Mesodermal cell (in vitro differentiated cells): ENCODE measurements around the gene NFKBIA.
A peak's percentile ranks its signal among the peaks of the same experiment; 100 is the strongest.
"Not testable (repeated sequence)": the region's sequence is repeated elsewhere in the genome, so short reads cannot be mapped to it uniquely, and the experiment has no call there.

Source experiments
- H3K27ac ChIP-seq: 2 replicates; pipeline ENCODE4 v1.7.0; 2013; ENCODE audit warnings: mild to moderate bottlenecking, low read depth, low read length, moderate library complexity; ENCODE audit not compliant: severe bottlenecking
- H3K36me3 ChIP-seq: 2 replicates; pipeline ENCODE4 v1.7.1; 2013; ENCODE audit warnings: mild to moderate bottlenecking, low read length, moderate library complexity; ENCODE audit not compliant: control insufficient read depth, insufficient read depth
- H3K4me1 ChIP-seq: one replicate; pipeline ENCODE4 v1.7.1; 2013; ENCODE audit warnings: mild to moderate bottlenecking, low read length; ENCODE audit not compliant: insufficient read depth, control insufficient read depth, poor library complexity, severe bottlenecking
- H3K4me3 ChIP-seq: 2 replicates; pipeline ENCODE4 v1.7.0; 2013; ENCODE audit warnings: low read length, control low read depth, mild to moderate bottlenecking; ENCODE audit not compliant: insufficient read depth, poor library complexity, severe bottlenecking; ENCODE audit errors: extremely low read depth
- H3K9me3 ChIP-seq: 2 replicates; pipeline ENCODE4 v1.7.1; 2013; ENCODE audit warnings: mild to moderate bottlenecking, low read length, moderate library complexity; ENCODE audit not compliant: control insufficient read depth
- WGBS, 2 experiments: methylation state at CpG; one replicate each; pipeline ENCODE4 v1.1.5; 2013; ENCODE audit warnings: missing lambda C conversion rate in 2 of 2; ENCODE audit not compliant: insufficient coverage in 2 of 2; 5-methylcytosine and 5-hydroxymethylcytosine counted together

Gene NFKBIA

DNA sequence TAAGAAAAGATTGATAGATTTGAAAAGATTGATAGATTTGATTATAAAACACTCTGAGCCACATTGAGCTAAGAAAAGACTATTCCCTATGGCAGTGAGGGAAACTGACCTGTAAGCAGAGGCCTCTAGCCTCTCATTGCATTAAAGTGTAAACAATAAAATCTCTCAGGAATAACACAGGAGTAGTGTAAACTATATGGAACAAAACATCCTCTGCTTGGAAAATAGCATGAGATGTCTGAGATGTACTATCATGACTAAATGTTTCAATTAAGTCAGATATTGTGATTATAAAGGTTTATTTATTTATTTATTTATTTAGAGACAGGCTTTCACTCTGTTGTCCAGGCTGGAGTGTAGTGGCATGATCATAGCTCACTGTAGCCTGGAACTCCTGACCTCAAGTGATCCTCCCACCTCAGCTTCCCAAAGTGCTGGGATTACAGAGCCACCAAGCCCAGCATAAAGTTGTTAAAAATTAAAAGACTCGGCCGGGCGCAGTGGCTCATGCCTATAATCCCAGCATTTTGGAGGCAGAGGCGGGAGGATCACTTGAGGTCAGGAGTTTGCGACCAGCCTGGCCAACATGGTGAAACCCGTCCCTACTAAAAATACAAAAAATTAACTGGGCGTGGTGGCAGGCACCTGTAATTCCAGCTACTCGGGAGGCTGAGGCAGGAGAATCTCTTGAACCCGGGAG is 25.2 kb downstream of the NFKBIA start:
- not testable (repeated sequence) for H3K9me3 ChIP-seq
- 78 to 88% methylated on average over 7 to 8 of the region's 9 CpGs for WGBS, 2 experiments

DNA sequence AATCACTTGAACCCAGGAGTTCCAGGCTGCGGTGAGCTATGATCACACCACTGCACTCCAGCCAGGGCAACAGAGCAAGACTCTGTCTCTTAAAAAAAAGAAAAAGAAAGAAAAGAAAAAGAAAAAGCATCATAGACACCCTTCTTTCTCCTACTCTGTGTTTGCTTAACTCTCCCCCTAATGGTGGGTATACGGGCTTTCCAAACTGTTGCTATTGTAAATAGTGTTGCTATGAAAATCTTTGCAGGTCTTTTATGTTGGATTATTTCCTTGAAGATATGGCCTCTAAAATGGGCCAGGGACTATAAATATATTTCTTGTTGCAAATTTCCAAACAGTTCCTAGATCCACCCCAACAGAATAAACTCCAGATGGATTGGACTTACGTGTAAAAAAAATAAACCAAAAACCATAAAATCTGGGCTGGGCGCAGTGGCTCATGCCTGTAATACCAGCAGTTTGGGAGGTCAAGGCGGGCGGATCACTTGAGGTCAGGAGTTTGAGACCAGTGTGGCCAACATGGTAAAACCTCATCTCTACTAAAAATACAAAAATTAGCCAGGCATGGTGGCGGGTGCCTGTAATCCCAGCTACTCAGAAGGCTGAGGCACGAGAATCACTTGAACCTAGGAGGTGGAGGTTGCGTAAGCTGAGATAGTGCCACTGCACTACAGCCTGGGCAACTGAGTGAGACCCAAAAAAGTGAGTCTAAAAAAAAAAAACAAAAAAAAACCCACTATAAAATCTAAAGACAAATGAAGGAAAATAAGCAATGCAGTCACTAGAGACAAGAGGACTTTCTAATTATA is 25.9 kb downstream of the NFKBIA start:
- H3K4me3 ChIP-seq, result no peak overlapping the region
- 93 to 100% methylated on average over 2 to 5 of the region's 9 CpGs for WGBS, 2 experiments

More for the DNA sequence above, 25.2 kb downstream of the NFKBIA start:
- not testable (repeated sequence) for H3K36me3 ChIP-seq, H3K4me1 ChIP-seq, H3K4me3 ChIP-seq, H3K27ac ChIP-seq

DNA sequence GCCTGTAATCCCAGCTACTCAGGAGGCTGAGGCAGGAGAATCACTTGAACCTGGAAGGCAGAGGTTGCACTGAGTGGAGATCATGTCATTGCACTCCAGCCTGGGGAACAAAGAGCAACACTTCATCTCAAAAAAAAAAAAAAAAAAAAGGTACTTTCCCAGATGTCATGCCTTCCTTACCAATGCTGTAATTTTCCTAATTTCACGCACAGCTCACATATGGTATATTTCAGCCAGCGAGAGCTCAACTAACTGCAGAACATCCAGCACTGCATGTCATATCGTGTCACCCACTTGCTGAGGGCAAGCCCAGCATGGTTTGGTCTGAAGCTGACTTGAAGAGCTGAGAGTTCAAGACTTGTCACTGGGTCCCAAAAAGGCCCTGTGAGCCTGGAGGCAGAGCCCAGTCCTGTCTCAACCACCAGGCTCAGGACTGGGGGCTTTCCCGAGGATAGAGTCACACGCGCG is 29.0 kb downstream of the NFKBIA start:
- peaks cover 8% of the 10 kb centered on the region for H3K4me1 ChIP-seq
- H3K27ac ChIP-seq, result no peak overlapping the region
- H3K36me3 ChIP-seq, result no peaks in the 10 kb centered on the region
- no peak overlapping the region for H3K4me3 ChIP-seq
- H3K9me3 ChIP-seq, result peaks cover 9% of the 10 kb centered on the region
- 92 to 100% methylated on average over 2 to 3 of the region's 7 CpGs for WGBS, 2 experiments

More for the DNA sequence above, 25.9 kb downstream of the NFKBIA start:
- H3K9me3 ChIP-seq, result no peaks in the 10 kb centered on the region
- H3K36me3 ChIP-seq, result no peaks in the 10 kb centered on the region
- peaks cover 8% of the 10 kb centered on the region for H3K4me1 ChIP-seq
- no peak overlapping the region for H3K27ac ChIP-seq

DNA sequence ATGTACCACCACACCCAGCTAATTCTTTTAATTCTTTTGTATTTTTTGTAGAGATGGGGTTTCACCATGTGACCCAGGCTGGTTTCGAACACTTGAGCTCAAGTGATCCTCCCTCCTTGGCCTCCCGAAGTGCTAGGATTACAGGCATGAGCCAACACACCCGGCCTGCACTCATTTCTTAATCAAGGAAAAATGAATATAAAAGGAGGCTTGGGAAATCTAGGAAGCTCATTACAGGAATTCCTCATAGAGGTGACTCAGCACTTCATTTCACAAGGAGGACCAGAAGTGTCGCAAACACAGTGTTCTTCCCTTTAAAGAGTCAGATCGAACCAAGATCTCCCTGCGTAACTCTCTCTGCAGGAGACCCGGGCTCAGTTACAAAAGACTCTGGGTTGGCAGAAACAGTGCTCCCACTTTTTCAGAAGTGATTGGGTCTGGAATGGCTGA is 30.3 kb downstream of the NFKBIA start:
- Histone ChIP-seq H3K9me3 (peaks cover 9% of the 10 kb centered on the region), H3K36me3 (no peaks in the 10 kb centered on the region), H3K27ac (peak overlapping the region; percentile 62), H3K4me1 (peaks cover 8% of the 10 kb centered on the region), H3K4me3 (no peak overlapping the region)
- WGBS, 2 experiments, result 76 to 79% methylated on average over 5 to 6 of the region's 7 CpGs

DNA sequence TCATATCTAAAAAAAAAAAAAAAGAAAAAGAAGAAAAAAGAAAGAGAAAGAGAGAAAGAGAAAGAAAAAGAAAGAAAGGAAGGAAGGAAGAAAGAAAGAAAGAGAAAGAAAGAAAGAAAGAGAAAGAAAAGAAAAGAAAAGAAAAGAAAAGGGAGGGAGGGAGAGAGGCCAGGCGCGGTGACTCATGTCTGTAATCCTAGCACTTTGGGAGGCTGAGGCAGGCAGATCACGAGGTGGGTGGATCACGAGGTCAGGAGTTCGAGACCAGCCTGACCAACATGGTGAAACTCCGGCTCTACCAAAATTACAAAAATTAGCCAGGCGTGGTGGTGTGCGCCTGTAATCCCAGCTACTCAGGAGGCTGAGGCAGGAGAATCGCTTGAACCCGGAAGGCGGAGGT is 31.3 kb downstream of the NFKBIA start:
- 98 to 99% methylated on average over 8 of the region's 11 CpGs for WGBS, 2 experiments
- not testable (repeated sequence) for H3K36me3 ChIP-seq
- H3K4me1 ChIP-seq, result peaks cover 13% of the 10 kb centered on the region

DNA sequence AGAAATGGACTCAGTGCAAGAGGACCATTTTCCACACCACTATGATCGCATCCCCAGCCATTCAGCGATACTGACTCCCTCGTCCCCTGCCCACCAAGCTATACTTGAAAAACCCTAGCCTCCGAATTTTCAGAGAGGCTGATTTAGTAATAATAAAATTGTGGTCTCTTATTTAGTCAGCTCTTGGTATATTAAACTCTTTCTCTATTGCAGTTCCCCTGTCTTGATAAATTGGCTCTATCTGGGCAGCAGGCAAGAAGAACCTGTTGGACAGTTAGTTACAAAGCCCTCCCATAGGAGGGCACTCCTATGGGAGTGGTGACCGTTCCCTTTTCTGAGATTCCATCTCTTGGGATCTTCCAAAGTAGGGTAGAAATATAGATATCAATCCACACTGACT is 33.6 kb downstream of the NFKBIA start:
- Histone ChIP-seq H3K4me3 (no peak overlapping the region), H3K27ac (no peak overlapping the region), H3K36me3 (no peaks in the 10 kb centered on the region), H3K9me3 (peaks cover 9% of the 10 kb centered on the region), H3K4me1 (peaks cover 35% of the 10 kb centered on the region)
- WGBS, 2 experiments, result no CpG with 5 or more reads among the region's 5 CpGs

More for the DNA sequence above, 31.3 kb downstream of the NFKBIA start:
- not testable (repeated sequence) for H3K27ac ChIP-seq, H3K9me3 ChIP-seq, H3K4me3 ChIP-seq

DNA sequence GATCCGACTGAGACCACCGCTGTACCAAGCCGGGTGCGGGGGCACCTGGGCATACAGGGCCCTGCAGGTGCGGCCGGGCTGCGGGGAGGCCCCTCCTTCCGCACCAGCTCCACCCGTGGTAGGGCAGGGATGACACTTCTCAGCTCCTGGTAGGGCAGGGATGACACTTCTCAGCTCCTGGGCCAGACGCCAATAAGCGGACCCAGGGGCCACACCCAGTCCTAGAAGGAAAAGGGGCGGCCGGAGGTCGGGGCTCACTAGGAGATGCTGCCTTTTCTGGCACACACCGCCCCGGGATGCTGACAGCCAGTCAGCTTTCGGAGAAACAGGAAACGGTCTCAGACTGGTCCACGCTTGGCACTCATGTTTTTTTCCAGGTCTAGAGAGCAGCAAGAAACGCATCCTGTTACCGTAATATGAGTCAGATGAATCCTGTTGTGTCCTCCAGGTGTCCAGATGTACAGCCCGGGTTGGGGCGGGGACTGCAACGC is 34.8 kb downstream of the NFKBIA start:
- 92 to 98% methylated on average over 19 to 21 of the region's 24 CpGs for WGBS, 2 experiments
- H3K9me3 ChIP-seq, result peaks cover 9% of the 10 kb centered on the region
- no peaks in the 10 kb centered on the region for H3K36me3 ChIP-seq
- H3K4me1 ChIP-seq, result peaks cover 47% of the 10 kb centered on the region
- H3K27ac ChIP-seq, result no peak overlapping the region
- H3K4me3 ChIP-seq, result no peak overlapping the region

DNA sequence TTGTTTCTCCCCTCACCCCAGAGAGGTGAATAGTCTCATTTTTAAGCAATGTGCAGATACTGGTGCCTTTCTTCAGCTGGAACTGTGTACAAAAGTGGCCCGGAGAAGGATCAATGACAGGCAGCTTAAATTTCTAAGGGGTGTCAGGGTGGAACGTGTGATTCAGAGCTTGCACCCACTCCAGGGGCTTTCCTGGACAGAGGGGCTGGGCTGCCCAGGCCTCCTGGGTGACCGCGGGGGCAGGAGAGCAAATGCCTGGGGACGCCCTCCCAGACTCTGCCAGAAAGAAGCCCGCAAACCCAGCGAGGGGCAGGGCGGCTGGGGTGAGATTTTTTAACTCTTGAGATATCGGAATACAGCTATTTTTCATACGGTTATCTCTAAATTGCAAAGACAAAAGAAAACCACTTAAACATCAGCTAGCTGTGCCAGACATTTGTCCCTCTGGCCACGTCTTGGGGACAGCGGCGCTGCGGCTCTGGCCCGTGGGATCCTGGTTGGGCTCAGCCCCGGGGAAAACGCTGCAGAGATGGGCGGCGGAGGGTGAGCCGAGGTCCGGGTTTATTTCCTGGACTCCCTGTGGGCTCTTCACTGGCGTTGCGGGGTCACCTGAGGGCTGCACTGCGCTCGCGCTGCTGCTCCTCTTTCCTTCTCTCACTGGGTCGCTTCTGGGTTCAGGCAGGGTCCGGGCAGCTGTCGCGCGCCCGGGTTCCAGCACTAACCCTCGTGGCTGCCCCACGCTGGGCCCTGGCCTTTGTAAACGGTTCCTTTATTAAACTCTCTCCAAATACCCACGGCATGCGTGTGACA is 35.8 kb downstream of the NFKBIA start:
- Histone ChIP-seq H3K9me3 (peaks cover 9% of the 10 kb centered on the region), H3K27ac (peak overlapping the region; percentile 29), H3K36me3 (no peaks in the 10 kb centered on the region), H3K4me3 (no peak overlapping the region), H3K4me1 (peaks cover 39% of the 10 kb centered on the region)
- 80 to 84% methylated on average over 30 to 34 of the region's 37 CpGs for WGBS, 2 experiments

DNA sequence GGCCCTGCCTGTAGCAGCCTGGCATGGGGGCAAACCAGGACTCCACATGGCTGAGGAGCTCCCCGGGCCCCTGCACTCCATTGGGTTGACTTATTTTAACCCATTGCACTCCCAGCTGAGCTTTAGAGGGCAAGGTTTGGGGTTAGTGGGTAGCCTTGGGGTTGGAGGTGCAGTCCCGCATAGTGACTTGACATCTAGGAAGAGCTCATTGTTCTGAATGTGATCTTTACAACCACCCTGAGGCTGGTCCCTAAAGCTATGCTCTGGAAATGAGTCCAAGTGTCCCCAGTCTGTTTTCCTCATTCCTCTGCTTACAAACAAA is 36.4 kb downstream of the NFKBIA start:
- H3K4me3 ChIP-seq, result no peak overlapping the region
- peaks cover 45% of the 10 kb centered on the region for H3K4me1 ChIP-seq
- peak overlapping the region; percentile 29 for H3K27ac ChIP-seq
- no peaks in the 10 kb centered on the region for H3K36me3 ChIP-seq
- 78% methylated on average over 1 of the region's 2 CpGs; no CpG with 5 or more reads in 1 of the 2 experiments for WGBS, 2 experiments
- H3K9me3 ChIP-seq, result peaks cover 9% of the 10 kb centered on the region

DNA sequence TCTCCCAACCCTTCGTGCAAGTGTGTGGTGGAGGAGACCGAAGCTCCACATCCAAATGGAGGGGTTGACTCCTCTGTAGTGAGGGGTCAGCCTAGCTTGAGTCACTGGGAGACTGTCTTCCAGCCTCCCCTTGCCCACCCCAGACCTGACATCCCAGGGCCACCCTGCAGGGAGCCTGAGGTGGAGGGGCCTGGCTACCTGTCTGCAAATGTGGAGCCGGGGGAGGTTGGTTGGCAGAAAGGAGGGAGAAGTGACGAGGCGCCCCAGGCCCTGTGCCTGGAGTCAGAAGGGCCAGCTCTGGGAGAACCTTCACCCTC is 37.5 kb downstream of the NFKBIA start:
- 96 to 100% methylated on average over 3 to 5 of the region's 5 CpGs for WGBS, 2 experiments
- no peaks in the 10 kb centered on the region for H3K36me3 ChIP-seq
- H3K4me1 ChIP-seq, result peaks cover 54% of the 10 kb centered on the region
- peaks cover 9% of the 10 kb centered on the region for H3K9me3 ChIP-seq
- no peak overlapping the region for H3K4me3 ChIP-seq
- H3K27ac ChIP-seq, result peak overlapping the region; percentile 12
